HL-60 (cell line): Measurements from ENCODE around the gene NUS1.
"Not testable (repeated sequence)": the region's sequence is repeated elsewhere in the genome, so short reads cannot be mapped to it uniquely, and the experiment has no call there.

Source experiments
- DNase-seq, 2 experiments: peaks; one replicate each; pipeline ENCODE4 v3.0.0-alpha.2; 2010 to 2020; ENCODE audit warnings: low read depth in 1 of 2, low spot score in 1 of 2
- H3K27ac ChIP-seq: fragments of 250-450 bp; sonication (Bioruptor Pico); replicated peaks from 2 replicates; pipeline ENCODE4 v1.5.1; 2020; ENCODE audit warnings: mild to moderate bottlenecking, moderate library complexity
- H3K27me3 ChIP-seq: fragments of 250-450 bp; sonication (Bioruptor Pico); 2 replicates; pipeline ENCODE4 v1.5.1; 2021; ENCODE audit warnings: mild to moderate bottlenecking, moderate library complexity; ENCODE audit not compliant: insufficient read depth, poor library complexity, severe bottlenecking
- H3K4me3 ChIP-seq: replicated peaks from 2 replicates; pipeline ENCODE4 v1.5.1; 2011; ENCODE audit warnings: mild to moderate bottlenecking, control low read depth, low read length; ENCODE audit not compliant: insufficient read depth
- GABPA ChIP-seq: IDR thresholded peaks from 2 replicates; pipeline ENCODE4 v1.6.1; 2012; ENCODE audit warnings: low read depth
- POLR2AphosphoS5 ChIP-seq: IDR thresholded peaks from 2 replicates; pipeline ENCODE4 v1.6.1; 2012; ENCODE audit warnings: low read depth
- SPI1 ChIP-seq: IDR thresholded peaks from 2 replicates; pipeline ENCODE4 v1.6.1; 2012; ENCODE audit warnings: low read depth, mild to moderate bottlenecking, borderline replicate concordance
- TF ChIP-seq, protein P1 (sequence below): IDR thresholded peaks from one replicate; pipeline ENCODE4 v1.5.1; 2011; ENCODE audit warnings: low read length, control low read depth, inconsistent platforms; ENCODE audit not compliant: insufficient read depth
- TF ChIP-seq, protein P2 (sequence below): IDR thresholded peaks from 2 replicates; pipeline ENCODE4 v1.6.1; 2012; ENCODE audit warnings: low read depth; ENCODE audit not compliant: insufficient replicate concordance

Gene NUS1

DNA sequence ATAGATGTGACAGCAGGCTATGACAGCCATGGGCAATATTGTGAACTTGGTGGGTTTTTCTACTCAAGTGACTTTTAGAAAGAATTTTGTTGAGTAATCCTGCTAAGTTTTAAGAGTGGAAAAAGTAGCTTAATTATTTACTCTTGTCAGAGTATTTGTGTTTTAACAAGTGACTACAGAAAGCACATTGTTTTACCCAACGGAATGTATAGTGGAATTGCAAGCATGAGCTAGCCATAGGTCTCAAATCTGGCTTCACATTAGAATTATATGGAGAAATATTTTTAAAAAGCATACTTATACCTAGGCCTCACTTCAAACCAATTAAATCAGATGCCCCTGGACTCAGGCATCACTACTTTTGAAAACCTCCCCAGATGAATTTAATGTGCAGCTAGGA, 37.5 kb upstream of the NUS1 start:
- TF ChIP-seq, protein P1, sequence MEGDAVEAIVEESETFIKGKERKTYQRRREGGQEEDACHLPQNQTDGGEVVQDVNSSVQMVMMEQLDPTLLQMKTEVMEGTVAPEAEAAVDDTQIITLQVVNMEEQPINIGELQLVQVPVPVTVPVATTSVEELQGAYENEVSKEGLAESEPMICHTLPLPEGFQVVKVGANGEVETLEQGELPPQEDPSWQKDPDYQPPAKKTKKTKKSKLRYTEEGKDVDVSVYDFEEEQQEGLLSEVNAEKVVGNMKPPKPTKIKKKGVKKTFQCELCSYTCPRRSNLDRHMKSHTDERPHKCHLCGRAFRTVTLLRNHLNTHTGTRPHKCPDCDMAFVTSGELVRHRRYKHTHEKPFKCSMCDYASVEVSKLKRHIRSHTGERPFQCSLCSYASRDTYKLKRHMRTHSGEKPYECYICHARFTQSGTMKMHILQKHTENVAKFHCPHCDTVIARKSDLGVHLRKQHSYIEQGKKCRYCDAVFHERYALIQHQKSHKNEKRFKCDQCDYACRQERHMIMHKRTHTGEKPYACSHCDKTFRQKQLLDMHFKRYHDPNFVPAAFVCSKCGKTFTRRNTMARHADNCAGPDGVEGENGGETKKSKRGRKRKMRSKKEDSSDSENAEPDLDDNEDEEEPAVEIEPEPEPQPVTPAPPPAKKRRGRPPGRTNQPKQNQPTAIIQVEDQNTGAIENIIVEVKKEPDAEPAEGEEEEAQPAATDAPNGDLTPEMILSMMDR, result no peak
- no peak for TF ChIP-seq SPI1
- TF ChIP-seq, protein P2, sequence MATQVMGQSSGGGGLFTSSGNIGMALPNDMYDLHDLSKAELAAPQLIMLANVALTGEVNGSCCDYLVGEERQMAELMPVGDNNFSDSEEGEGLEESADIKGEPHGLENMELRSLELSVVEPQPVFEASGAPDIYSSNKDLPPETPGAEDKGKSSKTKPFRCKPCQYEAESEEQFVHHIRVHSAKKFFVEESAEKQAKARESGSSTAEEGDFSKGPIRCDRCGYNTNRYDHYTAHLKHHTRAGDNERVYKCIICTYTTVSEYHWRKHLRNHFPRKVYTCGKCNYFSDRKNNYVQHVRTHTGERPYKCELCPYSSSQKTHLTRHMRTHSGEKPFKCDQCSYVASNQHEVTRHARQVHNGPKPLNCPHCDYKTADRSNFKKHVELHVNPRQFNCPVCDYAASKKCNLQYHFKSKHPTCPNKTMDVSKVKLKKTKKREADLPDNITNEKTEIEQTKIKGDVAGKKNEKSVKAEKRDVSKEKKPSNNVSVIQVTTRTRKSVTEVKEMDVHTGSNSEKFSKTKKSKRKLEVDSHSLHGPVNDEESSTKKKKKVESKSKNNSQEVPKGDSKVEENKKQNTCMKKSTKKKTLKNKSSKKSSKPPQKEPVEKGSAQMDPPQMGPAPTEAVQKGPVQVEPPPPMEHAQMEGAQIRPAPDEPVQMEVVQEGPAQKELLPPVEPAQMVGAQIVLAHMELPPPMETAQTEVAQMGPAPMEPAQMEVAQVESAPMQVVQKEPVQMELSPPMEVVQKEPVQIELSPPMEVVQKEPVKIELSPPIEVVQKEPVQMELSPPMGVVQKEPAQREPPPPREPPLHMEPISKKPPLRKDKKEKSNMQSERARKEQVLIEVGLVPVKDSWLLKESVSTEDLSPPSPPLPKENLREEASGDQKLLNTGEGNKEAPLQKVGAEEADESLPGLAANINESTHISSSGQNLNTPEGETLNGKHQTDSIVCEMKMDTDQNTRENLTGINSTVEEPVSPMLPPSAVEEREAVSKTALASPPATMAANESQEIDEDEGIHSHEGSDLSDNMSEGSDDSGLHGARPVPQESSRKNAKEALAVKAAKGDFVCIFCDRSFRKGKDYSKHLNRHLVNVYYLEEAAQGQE, result no peak
- TF ChIP-seq POLR2AphosphoS5, result no peak
- TF ChIP-seq GABPA, result no peak
- H3K4me3 ChIP-seq, result no peak overlapping the region
- H3K27ac ChIP-seq, result no peak overlapping the region

DNA sequence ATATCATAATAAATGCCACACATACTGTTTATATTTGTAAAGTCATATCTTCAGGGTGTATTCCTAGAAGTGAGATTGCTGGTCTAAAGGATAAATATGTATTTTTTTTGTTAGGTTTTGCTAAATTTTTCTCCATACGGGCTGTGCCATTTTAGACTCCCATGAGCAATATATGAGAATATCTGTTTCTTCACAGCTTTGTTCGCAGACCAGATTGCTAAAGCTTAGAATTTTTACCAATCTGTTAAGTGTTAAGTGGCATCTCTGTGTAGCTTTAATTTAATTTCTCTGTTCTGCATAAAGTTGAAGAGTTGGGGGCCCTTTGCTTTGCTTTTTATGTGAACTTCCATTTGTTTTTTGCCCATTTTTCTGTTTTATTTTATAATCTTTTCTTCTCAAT, 32.3 kb upstream of the NUS1 start:
- no peak for DNase-seq
- no peak overlapping the region for H3K4me3 ChIP-seq
- TF ChIP-seq, protein P1, result no peak
- TF ChIP-seq POLR2AphosphoS5 (no peak), SPI1 (no peak), GABPA (no peak)
- TF ChIP-seq, protein P2, result no peak
- no peaks in the 10 kb centered on the region for H3K27me3 ChIP-seq
- H3K27ac ChIP-seq, result no peak overlapping the region

More for the DNA sequence above, 37.5 kb upstream of the NUS1 start:
- DNase-seq, result no peak
- no peaks in the 10 kb centered on the region for H3K27me3 ChIP-seq

DNA sequence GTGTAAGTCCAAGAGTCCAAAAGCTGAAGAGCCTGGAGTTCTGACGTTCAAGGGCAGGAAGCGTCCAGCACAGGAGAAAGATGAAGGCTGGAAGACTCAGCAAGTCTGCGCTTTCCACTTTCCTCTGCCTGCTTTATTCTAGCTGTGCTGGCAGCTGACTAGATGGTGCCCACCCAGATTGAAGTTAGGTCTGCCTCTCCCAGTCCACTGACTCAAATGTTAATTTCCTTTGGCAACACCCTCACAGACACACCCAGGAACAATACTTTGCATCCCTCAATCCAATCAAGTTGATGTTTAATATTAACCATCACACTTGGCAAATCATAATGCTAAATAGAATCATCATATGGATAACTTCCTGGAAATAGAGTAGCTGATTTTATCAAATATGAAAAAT, 23.3 kb upstream of the NUS1 start:
- H3K27ac ChIP-seq, DNase-seq, H3K27me3 ChIP-seq, H3K4me3 ChIP-seq: not testable (repeated sequence)

DNA sequence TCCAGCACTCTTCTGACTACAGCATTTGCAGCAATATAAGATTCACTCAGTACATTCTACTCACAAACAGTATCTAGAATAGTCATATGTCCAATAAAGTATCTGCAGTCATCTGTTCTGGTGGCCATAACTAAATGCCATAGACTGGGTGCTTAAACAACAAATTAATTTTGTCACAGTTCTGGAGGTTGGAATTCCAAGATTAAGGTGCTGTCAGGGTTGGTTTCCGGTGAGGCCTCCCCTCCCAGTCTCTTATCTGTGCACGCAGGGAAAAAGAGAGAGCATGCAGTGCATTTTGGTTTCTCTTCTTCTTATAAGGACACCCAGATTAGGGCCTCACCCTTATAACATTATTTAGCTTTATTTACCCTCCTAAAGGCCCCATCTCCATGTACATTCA, 21.3 kb upstream of the NUS1 start:
- Histone ChIP-seq H3K27ac (no peak overlapping the region), H3K27me3 (no peaks in the 10 kb centered on the region), H3K4me3 (no peak overlapping the region)
- TF ChIP-seq SPI1, result no peak
- TF ChIP-seq, protein P2, result no peak
- TF ChIP-seq GABPA, result no peak
- TF ChIP-seq, protein P1, result no peak
- no peak for TF ChIP-seq POLR2AphosphoS5
- no peak for DNase-seq
